NT2/D1 (cell line): Measurements from ENCODE around the gene BCKDHB.

Experiments used
- DNase-seq: peaks from one replicate; pipeline ENCODE4 v3.0.0-alpha.2; 2011; ENCODE audit warnings: low read depth, low spot score
- H3K27me3 ChIP-seq: 2 replicates; pipeline ENCODE4 v1.6.0; 2011; ENCODE audit warnings: mild to moderate bottlenecking; ENCODE audit not compliant: insufficient read length, insufficient read depth
- H3K36me3 ChIP-seq: 2 replicates; pipeline ENCODE4 v1.6.1; 2011; ENCODE audit warnings: mild to moderate bottlenecking, low read length, mixed read lengths; ENCODE audit not compliant: insufficient read depth, insufficient read length
- H3K4me1 ChIP-seq: 2 replicates; pipeline ENCODE4 v1.5.1; 2011; ENCODE audit not compliant: insufficient read depth, insufficient read length
- H3K4me3 ChIP-seq: 2 replicates; pipeline ENCODE4 v1.5.1; 2011; ENCODE audit warnings: low read depth; ENCODE audit not compliant: insufficient read length
- H3K9ac ChIP-seq: 2 replicates; pipeline ENCODE4 v1.6.0; 2011; ENCODE audit warnings: low read depth; ENCODE audit not compliant: insufficient read length
- H3K9me3 ChIP-seq: 2 replicates; pipeline ENCODE4 v1.5.1; 2011; ENCODE audit warnings: mild to moderate bottlenecking, low read length; ENCODE audit not compliant: insufficient read depth
- SUZ12 ChIP-seq: IDR thresholded peaks from 2 replicates; pipeline ENCODE4 v1.6.1; 2011; ENCODE audit not compliant: insufficient read length, insufficient read depth; ENCODE audit errors: extremely low read depth
- YY1 ChIP-seq: IDR thresholded peaks from 2 replicates; pipeline ENCODE4 v1.6.1; 2011; ENCODE audit not compliant: insufficient read length, insufficient read depth
- ZNF274 ChIP-seq: IDR thresholded peaks from 2 replicates; pipeline ENCODE4 v1.6.1; 2011; ENCODE audit warnings: mild to moderate bottlenecking, low read depth, low read length

BCKDHB gene

GRCh38 chr6:80151635-80152034 is 45.2 kb downstream of the BCKDHB start:
- TF ChIP-seq YY1 (no peak), SUZ12 (no peak), ZNF274 (no peak)
- no peak overlapping the region for H3K4me3 ChIP-seq
- H3K36me3 ChIP-seq = no peaks in the 10 kb centered on the region
- DNase-seq = no peak
- H3K4me1 ChIP-seq = no peaks in the 10 kb centered on the region
- H3K9ac ChIP-seq = no peak overlapping the region
- H3K27me3 ChIP-seq = no peaks in the 10 kb centered on the region
- H3K9me3 ChIP-seq = no peaks in the 10 kb centered on the region

- no peak for TF ChIP-seq ZNF274
- TF ChIP-seq YY1 = no peak
- Histone ChIP-seq H3K36me3 (no peaks in the 10 kb centered on the region), H3K9me3 (no peaks in the 10 kb centered on the region), H3K4me3 (no peak overlapping the region), H3K27me3 (no peaks in the 10 kb centered on the region), H3K9ac (no peak overlapping the region), H3K4me1 (no peaks in the 10 kb centered on the region)
- no peak for DNase-seq
Measured at GRCh38 chr6:80154160-80154559, 47.7 kb downstream of the BCKDHB start.

DNA sequence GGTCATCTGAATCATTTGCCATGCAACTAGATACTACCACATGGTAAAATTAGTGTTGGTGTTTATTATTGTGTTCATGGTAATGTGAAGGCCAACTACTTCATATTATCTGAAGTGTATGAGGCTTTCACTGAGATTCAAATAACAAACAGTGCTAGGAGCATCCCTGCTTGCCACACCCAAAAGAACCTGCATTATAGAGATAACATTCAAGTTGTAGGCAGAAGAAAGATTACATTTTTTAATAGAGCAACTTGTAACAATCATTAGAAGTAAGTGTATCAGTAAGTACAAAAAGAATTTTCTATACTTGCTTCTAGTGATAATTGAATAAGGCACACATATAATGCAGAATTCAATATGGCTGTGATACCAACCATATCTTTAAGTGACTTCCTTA is 49.8 kb downstream of the BCKDHB start:
- Histone ChIP-seq H3K27me3 (no peaks in the 10 kb centered on the region), H3K9ac (no peak overlapping the region), H3K9me3 (no peaks in the 10 kb centered on the region), H3K4me3 (no peak overlapping the region), H3K36me3 (no peaks in the 10 kb centered on the region), H3K4me1 (no peaks in the 10 kb centered on the region)
- DNase-seq = no peak
- no peak for TF ChIP-seq YY1
- no peak for TF ChIP-seq SUZ12
- TF ChIP-seq ZNF274 = no peak

- Histone ChIP-seq H3K9ac (no peak overlapping the region), H3K36me3 (no peaks in the 10 kb centered on the region), H3K4me3 (no peak overlapping the region), H3K4me1 (no peaks in the 10 kb centered on the region), H3K27me3 (no peaks in the 10 kb centered on the region), H3K9me3 (no peaks in the 10 kb centered on the region)
- no peak for DNase-seq
- TF ChIP-seq YY1 (no peak), SUZ12 (no peak), ZNF274 (no peak)
Measured at GRCh38 chr6:80158478-80158989, 52.1 kb downstream of the BCKDHB start.

DNA sequence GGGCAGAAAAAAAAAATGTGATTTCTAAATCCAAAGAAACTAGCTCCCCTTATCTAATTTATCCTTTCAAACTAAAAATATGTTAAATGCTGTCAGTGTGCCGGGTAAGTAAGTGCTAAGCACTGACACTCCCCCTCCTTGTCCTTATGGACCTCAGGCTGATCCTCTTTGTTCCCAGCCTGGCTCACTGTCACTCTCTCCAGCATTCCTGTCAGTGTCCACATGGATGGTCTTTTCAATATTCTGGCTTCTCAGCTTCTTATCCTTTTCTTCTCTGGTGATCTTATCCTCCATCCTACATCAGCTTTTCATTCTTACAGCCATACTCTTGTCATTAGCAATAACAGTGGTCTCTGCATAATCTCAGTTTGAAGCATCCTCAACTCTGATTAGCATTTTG is 55.0 kb downstream of the BCKDHB start:
- H3K27me3 ChIP-seq = no peaks in the 10 kb centered on the region
- DNase-seq = no peak
- no peak for TF ChIP-seq YY1
- TF ChIP-seq ZNF274 = no peak
- no peak for TF ChIP-seq SUZ12
- H3K4me1 ChIP-seq = no peaks in the 10 kb centered on the region
- H3K9me3 ChIP-seq = no peaks in the 10 kb centered on the region
- no peak overlapping the region for H3K9ac ChIP-seq
- H3K36me3 ChIP-seq = no peaks in the 10 kb centered on the region
- H3K4me3 ChIP-seq = no peak overlapping the region

DNA sequence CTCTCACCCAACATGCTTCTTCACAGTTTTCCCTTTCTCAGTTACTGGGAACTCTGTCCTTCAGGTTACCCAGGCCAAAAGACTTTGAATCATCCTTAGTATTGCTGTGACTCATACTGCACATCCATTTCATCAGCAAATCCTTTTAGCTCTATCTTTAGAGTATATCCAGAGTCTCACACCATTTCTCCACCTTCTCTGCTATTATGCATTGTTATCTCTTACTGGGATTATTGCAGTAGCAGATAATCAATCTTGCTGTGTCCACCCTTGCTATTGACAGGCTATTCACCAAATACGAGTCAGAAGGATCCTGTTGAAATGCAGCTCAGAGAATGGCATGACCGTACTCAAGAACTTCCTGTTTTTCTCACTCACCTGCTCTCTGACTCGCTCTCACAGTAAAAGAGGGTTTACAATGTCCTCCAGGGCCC is 57.3 kb downstream of the BCKDHB start:
- Histone ChIP-seq H3K27me3 (no peaks in the 10 kb centered on the region), H3K4me1 (no peaks in the 10 kb centered on the region), H3K9ac (no peak overlapping the region), H3K4me3 (no peak overlapping the region), H3K36me3 (no peaks in the 10 kb centered on the region), H3K9me3 (no peaks in the 10 kb centered on the region)
- peak; percentile 6 for DNase-seq
- TF ChIP-seq YY1 (no peak), ZNF274 (no peak), SUZ12 (no peak)

GRCh38 chr6:80165143-80165542 is 58.7 kb downstream of the BCKDHB start:
- DNase-seq = no peak
- Histone ChIP-seq H3K4me3 (no peak overlapping the region), H3K9me3 (no peaks in the 10 kb centered on the region), H3K27me3 (no peaks in the 10 kb centered on the region), H3K36me3 (no peaks in the 10 kb centered on the region), H3K9ac (no peak overlapping the region), H3K4me1 (no peaks in the 10 kb centered on the region)
- TF ChIP-seq SUZ12 (no peak), ZNF274 (no peak), YY1 (no peak)

DNA sequence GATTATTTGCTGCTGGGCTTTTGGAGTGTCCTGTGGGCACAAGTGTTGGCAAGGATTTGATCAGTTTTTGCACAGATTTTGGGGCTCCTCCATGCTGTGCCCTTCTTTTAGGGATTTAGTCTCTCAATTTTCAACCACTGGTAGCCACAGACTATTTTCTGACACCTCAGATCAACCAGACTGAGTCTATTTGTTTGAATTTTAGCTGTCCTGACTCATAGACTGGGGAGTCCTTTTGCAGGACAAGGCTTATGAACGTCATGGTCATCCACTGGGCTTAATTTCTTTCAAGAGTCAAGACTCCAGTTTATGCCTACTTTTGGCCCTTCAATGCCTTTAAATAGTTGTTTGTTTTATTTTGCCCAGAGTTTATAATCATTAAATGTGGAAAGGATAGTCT is 59.3 kb downstream of the BCKDHB start:
- Histone ChIP-seq H3K36me3 (no peaks in the 10 kb centered on the region), H3K9ac (no peak overlapping the region), H3K4me1 (no peaks in the 10 kb centered on the region), H3K9me3 (no peaks in the 10 kb centered on the region), H3K27me3 (no peaks in the 10 kb centered on the region), H3K4me3 (no peak overlapping the region)
- DNase-seq = no peak
- TF ChIP-seq YY1 (no peak), ZNF274 (no peak), SUZ12 (no peak)
